HG03095 (cell line): ENCODE data around the gene TTF1.
"Not testable (repeated sequence)": the region's sequence is repeated elsewhere in the genome, so short reads cannot be mapped to it uniquely, and the experiment has no call there.

Source experiments
- ATAC-seq: cut with Tn5 transposase; IDR thresholded peaks from one replicate; pipeline ENCODE4 v1.9.1; 2021; ENCODE audit warnings: moderate library complexity; ENCODE audit not compliant: unreplicated experiment

The TTF1 gene

DNA sequence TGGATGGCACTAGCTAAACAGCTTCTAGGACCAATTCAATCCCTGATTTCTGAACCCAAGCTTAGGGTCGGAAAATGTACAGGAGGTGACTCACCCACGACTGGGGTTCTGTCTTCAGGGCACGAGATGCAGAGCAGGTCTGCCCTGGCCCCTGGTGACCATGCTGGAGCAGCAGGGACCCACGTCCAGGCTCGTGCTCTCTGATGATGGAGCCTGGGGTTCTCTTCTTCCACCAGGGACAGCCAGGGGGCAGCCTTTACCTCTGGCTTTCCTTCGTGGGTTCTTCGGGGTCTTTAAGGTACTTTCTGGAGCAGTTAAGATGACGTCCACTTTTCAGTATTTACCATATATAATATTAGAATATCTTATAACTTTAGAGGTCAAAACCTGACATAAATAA lies 5.4 kb upstream of the TTF1 start:
- ATAC-seq, result no peak

DNA sequence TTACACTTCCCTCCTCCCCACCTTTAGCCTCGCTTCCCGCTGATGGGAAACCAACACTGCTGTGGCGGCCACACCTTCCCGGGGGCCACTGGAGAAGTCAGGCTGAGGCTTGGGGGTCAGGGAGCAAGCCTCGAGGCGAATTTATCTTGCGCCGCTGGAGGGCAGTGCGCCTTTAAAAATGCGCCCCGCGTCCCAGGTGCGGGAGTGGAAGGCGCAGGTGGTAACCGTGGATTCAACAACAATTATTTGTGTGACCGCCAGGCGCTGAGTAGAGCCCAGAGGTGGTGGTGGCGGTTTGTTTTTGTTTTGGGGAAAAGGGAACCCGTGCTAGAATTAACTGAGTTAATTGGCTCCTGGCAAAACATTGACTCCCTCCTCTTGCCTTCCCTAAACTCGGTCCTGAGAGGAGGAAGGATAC lies 4.5 kb upstream of the TTF1 start:
- no peak for ATAC-seq

DNA sequence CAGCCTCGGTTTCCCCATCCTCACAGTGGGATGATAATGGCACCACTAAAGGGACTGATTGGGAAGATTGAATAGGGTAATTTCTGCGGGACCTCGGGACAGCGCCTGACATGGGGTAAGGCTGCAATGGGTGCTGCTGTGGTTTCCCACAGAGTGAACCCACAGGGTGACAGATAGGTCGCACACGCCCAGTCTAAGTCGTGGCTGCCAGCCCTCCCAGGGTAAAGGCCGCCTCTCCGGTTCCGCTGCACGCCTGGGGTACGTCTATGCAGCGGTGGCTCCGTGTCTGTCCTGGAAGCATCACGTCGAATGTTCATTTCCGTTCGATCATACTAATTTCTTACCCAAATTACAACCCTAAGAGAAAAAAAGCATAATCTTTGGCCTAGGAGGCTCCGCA lies 4.0 kb upstream of the TTF1 start:
- ATAC-seq, result no peak

DNA sequence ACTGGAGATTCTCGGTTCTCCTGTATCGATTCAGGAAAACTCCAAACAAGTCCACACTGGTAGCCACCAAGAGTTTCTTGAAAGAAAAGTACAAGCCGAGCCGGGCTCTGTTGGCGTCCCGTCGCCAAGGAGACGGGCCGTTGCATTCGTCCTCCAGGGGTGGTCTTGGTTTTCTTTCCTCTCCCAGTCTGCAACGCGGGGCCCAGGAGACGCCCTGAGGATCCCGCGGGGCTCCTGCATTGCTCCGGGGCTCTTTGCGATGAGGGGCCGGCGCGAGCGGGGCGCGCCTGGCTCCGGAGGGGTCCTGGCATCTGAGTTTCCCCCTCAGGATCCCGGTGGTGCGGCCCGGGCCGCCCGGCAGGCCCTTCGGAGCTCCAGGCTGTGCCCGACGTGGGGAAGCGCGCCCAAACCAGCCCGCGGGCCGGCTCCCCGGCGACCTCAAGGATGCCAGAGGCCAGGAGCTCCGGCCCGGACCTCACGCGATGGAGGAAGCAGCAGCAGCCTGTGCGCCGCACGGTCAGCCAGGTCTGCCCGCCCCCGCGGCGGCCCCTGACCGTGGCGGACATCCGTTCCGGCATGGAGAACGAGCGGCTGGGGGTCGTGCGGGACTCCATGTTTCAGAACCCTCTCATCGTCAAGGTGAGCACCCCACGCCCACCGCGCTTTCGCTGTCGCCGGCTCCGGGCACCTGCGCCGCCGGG lies 3.3 kb upstream of the TTF1 start, which contains the start of gene CFAP77:
TSS of gene CFAP77 (plus strand) at position 384 of the 701 bp plus-strand sequence. CDS start at position 445, 61 bp downstream.
- ATAC-seq, result no peak

DNA sequence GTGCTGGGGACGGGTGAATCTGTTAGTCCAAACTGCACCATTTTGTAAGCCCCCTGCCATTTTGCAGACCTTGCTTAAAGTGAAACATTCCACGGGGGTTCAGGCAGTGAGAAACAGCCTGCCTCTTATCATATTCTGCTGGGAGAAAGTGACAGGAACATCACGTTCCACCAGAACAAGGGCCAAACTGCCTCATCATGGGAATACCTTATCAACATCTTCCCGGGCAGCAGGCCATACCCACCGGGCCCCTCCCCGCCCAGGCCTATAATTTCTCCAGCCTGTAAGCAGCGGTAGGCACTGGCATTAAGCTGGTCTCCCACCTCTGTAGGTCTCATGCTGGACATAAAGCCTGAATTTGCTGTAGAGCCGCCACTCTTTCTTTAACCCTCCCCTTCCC lies 1.9 kb upstream of the TTF1 start:
- no peak for ATAC-seq

DNA sequence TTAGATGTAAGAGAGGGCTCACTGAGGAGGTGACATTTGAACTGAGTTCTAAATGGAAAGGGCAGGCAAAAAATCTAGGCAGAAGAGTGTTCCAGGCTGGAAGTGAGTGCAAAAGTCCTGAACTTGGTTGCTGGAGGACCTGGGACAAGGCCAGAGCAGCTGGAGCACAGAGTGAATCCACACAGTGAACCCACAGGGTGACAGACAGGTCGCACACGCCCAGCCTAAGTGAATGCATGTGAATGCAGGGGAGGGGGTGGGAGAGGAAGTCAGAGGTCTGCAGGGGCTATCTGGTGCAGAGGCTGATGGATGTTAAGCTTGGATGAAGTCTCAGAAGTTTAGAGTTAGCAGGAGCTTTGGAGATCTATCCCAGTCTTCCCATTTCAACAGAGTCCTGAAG lies 556 bp upstream of the TTF1 start:
- no peak for ATAC-seq

DNA sequence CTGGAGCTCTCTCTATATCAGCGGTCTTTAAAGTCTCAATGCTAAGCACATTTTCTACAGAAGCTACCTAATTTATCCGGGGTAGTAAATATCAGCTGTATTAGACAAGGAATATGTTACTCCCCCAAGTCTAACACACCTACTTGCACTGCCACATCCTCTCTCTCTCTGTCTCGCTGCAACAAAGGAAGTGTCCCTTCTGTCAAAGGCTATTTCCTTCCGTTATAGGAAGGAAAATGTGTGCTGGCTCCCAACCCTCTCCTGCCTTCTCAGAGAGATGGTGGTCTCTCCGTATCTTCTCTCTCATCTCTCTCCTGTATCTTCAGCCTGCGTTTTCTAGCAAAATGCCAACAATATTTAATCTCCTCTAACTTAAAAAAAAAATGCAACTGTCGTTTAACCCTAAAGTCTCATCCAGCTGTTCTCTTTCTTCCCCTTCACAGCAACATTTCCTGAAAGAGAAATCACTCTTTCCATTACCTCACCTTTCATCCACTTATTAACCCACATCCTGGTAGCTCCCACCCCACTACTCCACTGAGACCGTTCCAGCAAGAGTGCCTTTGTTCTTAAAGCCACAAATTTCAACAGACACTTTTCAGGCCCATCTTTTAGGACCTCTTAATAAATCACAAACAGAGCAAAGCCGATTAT lies 2.3 kb downstream of the TTF1 start:
- no peak for ATAC-seq

DNA sequence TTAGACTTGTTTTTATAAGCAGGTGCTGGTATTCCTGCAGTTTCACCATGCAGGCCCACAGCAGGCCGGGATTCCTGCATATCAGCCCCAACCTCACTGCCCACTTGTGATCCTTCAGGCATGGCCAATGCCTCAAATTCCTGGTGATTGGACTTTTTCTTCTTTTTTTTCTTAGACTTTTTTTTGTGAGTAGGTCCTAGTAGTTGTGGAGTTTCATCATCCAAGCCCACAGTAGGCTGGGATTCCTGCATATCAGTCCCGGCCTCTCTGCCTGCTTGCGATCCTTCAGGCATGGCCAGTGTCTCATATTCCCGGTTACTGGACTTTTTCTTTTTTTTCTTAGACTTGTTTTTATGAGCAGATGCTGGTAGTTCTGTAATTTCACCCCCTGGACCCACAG lies 4.8 kb downstream of the TTF1 start:
- no peak for ATAC-seq

DNA sequence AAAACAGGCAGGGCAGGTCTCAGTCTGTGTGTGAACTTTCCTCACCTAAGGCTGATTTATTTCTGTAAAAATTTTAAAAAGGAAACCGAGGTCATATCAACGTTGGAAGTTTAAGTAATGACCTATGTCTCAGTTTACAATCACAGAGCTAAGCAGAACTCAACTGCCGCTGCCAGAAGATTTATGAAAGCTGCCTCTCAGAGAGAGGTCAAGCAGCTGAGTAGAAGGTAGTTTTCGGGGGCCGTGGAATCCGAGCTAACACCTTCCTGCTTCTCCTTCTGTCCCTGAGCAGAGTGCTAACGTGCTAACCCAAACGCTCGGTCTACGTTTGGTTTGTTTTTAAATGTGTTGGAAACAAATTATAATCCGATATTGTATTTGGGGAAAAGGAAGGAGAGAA lies 11.1 kb downstream of the TTF1 start:
- ATAC-seq, result no peak

DNA sequence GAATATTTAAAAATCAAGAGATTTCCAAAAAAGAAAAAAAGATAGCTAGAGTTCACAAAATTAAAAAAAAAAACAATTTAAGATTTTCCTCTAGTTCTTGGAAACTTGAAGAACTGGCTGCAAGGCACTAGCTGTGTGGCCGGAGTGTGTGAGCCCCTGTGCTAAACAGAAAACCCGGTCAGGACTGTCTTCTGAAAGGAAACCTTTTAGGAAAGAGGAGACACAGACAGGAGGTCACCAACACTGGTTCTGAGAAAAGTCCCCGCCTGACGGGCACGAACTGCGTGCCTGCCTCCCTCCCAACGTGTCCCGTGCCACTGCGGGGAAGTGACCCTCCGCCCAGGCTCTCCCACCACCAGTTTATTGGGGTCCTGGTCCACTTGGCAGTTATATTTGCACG lies 15.2 kb downstream of the TTF1 start:
- no peak for ATAC-seq

DNA sequence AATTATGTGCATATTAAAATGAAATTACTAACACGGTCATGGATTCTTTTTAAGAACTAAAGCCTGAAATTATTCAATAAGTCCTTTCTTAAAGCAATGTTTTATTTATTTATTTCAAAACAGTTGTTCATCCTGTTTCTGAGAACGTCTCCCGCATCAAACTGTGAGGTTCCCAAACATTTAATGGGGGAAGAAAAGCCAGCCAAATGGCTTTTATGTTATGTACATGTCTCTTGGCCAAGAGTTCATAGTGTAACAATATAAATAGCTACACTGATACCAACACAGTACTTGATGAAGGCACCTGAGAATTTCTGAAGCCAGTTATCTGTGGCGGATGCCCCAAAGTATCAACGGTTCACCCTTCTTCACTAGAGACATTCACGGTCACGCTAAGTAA lies 15.7 kb downstream of the TTF1 start:
- ATAC-seq, result no peak

DNA sequence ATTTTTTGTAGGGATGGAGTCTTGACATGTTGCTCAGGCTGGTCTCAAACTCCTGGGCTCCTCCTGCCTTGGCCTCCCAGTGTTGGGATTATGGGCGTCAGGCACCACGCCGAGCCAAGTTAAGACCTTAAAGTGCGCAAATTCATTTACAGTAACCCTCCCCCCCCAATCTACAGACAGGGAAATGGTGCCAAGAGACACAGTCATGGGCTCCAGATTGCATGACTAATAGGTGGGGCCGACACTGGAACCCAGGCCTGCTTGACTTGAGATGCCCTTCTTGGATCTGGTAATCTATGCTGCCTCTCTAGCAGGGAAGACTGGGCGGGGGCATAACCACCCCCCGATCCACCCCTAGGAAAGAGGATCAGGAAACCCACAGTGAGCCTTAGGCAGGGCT lies 19.5 kb downstream of the TTF1 start:
- no peak for ATAC-seq

DNA sequence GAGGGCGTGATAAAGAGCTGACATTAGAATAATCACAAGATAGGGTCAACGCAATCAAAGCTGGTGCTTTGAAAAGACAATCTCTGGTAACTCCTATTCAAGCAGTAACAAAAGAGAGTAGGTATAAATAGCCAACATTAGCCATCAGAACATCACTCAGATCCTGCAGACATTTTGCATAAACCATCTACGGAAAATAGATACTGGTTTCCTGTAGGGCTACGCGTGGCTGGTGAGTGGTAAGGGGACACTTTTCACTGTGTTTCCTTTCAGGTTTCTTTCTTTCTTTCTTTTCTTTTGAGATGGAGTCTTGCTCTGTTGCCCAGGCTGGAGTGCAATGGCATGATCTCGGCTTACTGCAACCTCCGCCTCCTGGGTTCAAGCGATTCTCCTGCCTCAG lies 22.3 kb downstream of the TTF1 start:
- ATAC-seq, result peak; percentile 51

DNA sequence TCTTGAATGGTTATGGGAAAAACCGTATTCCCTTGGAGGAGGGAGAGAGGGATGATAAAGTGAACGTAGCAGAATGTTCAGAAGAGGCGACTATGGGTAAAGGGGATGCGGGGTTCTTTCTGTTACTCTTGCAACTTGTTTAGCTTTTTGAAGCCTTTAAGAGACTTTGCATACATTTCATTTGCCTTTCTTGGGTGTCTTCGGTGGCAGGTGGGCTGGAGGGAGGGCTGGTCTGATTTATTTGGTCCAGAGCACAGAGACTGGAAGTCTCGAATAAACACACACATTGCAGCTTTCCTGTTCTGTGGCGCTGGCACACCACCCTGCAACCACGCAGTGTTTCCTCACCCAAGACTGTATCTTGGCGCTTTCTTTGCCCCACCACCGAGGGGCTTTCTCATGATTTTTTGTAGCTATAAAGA lies 23.2 kb downstream of the TTF1 start:
- ATAC-seq, result no peak

DNA sequence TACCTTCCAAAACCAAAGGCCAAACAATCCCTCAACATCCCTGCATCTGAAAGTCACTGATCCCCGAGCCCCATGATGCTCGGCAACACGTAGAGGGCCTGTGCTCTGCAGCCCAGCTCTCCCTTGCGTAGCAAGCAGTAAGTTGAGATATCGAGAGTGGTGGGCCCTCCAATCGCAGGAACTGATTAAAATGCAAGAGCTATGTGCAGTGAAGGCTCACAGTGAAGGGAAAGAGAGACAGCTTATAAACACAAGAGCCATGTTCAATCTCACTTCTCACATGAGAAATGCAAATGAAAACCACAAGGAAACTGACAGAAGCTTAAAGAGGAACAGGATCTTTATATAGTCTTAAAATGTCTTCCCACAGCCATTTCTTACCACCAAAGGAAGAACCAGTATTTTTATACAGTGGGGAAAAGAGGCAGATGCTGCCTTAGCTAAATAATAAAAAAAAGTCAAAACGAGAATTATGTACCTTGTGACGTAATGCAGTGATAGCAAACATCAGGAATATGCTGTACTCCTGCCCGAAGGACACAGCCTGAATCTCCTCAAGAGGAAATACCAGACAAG lies 24.6 kb downstream of the TTF1 start:
- peak; percentile 56 for ATAC-seq

DNA sequence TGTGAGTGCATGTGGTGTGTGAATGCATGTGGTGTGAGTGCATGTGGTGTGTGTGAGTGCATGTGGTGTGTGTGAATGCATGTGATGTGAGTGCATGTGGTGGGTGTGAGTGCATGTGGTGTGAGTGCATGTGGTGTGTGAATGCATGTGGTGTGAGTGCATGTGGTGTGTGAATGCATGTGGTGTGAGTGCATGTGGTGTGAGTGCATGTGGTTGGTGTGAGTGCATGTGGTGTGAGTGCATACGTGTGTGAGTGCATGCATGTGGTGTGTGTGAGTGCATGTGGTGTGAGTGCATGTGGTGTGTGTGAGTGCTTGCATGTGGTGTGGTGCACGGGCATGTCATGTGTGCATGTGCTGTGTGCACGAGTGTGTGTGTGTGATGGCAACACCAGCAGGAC lies 28.2 kb downstream of the TTF1 start:
- ATAC-seq, result not testable (repeated sequence)

DNA sequence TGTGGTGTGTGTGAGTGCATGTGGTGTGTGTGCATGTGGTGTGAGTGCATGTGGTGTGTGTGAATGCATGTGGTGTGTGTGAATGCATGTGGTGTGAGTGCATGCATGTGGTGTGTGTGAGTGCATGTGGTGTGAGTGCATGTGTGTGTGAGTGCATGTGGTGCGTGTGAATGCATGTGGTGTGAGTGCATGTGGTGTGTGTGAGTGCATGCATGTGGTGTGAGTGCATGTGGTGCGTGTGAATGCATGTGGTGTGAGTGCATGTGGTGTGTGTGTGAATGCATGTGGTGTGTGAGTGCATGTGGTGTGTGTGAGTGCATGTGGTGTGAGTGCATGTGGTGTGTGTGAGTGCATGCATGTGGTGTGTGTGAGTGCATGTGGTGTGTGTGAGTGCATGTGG lies 28.9 kb downstream of the TTF1 start:
- ATAC-seq, result not testable (repeated sequence)

DNA sequence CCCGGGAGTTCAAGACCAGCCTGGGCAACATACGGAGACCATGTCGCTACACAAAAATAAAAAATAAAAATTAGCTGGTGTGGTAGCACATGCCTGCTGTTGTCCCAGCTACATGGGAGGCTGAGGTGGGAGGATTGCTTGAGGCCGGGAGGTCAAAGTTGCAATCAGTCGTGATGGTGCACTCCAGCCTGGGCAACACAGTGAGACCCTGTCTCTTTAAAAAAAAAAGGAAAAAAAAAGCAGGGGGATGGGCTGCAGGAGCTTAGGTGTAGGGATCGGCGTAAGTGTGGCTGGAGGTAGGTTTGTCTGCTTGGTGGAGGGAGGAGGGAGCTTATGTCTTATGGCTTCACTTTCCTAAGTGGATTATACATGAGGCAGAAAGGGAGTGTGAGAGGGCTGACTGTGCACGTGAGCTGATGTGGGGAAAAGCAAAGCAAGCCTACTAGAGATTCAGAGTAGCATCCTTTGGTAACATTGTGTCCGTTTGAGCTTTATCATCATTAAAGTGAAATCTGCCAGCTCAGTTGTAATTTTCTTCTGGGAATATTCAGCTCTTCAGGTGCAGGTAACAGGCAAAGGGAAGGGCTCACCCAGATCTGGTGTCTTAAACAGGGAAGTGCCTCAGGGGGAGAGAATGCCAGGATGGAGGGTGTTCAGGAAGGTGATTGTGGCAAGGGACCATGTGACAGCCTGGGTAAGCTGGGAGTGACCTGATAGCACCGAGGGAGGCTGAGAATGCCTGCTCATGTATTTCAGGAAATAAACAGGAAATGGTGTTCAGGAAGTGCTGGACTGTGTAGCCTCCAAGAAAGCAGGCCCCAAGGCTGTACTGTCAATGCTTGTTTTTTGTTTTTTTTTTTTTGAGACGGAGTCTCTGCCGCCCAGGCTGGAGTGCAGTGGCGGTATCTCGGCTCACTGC lies 34.2 kb downstream of the TTF1 start:
- no peak for ATAC-seq

DNA sequence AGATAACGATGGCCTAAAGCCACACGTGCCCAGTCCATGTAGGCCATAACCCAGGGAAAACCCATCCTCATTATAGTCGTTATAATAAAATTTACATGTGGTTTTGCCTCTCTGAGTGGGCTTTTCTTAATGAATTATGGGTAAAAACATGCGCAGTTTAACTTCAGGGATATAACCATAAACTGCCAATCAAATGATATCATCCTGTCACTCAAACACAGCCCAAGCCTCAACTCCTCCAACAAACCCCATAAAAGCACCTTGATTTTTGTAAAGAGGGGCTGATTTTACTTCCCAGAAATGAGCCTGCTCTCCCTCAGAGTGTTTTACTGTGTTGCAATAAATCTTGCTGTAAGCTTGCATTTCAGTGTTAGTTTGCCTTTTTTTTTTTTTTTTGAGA lies 36.0 kb downstream of the TTF1 start:
- ATAC-seq, result no peak

DNA sequence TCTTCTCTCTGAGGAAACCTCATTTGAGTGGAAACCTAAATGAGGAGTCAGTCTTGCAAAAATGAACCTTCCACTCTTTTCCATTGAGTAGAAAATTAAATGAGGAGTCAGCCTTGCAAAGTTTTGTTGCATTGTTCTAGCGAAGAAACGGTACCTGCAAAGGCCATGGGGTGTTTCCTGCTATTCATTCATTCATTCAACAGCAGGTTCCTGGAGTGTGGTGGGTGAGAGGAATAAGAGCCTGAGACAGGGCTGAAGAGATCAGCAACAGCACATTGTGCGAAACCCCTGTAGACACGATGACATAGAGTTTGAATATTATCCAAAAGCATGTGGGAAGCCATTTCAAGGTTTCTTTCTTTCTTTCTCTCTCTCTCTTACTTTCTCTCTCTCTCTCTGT lies 37.2 kb downstream of the TTF1 start:
- ATAC-seq, result no peak

DNA sequence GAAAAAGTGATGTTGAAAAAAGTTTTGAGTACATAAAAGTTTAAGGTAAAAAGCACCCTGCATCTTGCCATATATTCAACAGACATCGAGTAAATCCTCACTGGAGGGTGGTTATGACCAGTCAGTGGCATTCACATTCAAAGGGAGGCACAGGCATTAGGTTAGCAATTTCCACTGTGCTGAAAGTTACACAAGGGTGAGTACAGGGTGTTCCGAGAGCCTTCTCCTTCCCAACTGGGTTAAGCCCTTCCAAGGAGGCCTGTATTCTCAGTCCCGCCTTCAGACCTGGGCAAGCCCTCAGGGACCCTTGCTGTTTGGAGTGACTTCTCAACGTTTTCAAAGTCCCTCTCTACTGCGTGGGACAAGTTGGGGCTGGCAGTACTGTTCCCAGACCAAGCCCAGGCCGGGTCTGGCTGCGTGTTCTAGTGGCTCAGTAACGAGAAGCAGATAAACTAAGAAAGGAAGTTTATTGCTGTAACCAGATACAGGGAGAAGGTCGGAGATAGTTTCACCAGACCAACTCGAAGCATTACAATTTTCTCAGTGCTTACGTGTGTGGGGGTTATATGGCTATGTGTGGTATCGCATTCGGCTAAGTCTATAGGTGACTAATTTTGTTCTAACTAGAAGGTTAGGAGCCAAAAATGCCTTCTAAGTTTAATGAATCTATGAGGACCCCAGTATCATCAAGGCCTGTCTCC lies 38.9 kb downstream of the TTF1 start:
- no peak for ATAC-seq
